ENCODE results near the gene ZBTB46.

ZBTB46 gene

DNA sequence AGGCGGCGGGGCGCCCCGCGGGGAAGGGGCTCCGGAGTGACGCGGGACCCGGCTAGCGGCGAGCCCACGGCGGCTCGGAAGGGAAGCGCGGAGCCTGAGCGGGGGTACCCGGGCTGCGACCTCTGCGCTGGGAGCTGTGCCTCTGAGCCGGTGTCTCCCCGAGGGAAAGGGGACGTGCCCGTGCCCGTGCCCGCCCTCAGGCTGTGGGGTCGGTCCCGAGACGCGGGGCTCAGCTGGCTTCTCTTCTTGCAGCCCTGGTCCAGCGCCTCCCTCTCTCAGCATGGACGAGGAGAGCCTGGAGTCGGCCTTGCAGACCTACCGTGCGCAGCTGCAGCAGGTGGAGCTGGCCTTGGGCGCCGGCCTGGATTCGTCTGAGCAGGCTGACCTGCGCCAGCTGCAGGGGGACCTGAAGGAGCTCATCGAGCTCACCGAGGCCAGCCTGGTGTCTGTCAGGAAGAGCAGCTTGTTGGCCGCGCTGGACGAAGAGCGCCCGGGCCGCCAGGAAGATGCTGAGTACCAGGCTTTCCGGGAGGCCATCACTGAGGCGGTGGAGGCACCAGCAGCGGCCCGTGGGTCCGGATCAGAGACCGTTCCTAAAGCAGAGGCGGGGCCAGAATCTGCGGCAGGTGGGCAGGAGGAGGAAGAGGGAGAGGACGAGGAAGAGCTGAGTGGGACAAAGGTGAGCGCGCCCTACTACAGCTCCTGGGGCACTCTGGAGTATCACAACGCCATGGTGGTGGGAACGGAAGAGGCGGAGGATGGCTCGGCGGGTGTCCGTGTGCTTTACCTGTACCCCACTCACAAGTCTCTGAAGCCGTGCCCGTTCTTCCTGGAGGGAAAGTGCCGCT, 122.5 kb downstream of the ZBTB46 start:
- TF ChIP-seq, protein P1, sequence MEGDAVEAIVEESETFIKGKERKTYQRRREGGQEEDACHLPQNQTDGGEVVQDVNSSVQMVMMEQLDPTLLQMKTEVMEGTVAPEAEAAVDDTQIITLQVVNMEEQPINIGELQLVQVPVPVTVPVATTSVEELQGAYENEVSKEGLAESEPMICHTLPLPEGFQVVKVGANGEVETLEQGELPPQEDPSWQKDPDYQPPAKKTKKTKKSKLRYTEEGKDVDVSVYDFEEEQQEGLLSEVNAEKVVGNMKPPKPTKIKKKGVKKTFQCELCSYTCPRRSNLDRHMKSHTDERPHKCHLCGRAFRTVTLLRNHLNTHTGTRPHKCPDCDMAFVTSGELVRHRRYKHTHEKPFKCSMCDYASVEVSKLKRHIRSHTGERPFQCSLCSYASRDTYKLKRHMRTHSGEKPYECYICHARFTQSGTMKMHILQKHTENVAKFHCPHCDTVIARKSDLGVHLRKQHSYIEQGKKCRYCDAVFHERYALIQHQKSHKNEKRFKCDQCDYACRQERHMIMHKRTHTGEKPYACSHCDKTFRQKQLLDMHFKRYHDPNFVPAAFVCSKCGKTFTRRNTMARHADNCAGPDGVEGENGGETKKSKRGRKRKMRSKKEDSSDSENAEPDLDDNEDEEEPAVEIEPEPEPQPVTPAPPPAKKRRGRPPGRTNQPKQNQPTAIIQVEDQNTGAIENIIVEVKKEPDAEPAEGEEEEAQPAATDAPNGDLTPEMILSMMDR (IDR thresholded peaks at IDR 0.05; ENCODE audit: low read depth, low read length): no peak
- Histone ChIP-seq H3K36me3 (peaks cover 82% of the 10 kb centered on the region), H3K9me3 (ENCODE audit: severe bottlenecking) (no peaks in the 10 kb centered on the region), H3K27me3 (ENCODE audit: insufficient read depth, low read depth, severe bottlenecking) (no peaks in the 10 kb centered on the region), H3K27ac (peak overlapping the region; percentile 94), H3K4me3 (ENCODE audit: low read depth, low read length) (peak overlapping the region; percentile 61)
- DNase-seq: peak; percentile 16

DNA sequence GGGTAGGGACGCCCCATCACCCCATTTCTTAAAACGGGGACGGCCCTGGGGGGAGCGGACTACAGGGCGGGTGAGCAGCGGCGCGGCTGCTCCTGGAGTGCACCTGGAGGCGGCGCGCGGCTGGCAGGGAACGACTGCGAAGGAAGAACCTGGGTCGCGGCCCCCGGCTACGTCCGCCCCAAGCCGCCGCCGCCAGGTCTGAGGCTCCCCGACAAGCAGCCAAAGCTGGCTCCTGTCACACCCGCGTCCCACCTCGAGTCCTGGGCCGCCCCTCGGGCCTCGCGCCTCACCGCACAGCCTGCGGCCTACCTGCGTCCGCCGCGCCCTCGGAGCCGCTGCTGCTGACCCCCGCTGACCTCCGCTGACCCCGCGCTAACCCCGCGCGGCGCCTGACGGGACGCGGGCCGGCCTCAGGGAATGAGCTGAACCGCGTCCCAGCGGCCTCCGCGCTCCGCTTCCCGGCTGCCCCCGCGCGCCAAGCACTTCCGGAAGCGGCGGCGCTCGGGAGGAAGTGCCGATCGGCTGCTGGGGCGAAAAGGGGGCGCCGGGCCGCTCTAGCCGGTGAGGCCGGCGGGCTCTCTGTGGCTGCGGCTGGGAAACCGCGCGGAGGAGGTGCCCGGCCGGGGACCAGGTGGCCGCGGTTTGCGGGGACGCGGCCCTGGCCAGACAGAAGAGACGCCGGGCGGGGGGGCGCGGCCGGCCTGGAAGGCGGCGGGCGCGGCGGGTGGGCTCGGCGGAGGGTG, 123.3 kb downstream of the ZBTB46 start, which contains the start of the genes ARFRP1 and ZGPAT:
ARFRP1 (minus strand) TSS at position 419 of the 743 bp plus-strand sequence. CDS start 885 bp downstream, outside the sequence.
ZGPAT (plus strand) TSS at position 482 of the 743 bp plus-strand sequence. CDS start 542 bp downstream, outside the sequence.
- Histone ChIP-seq H3K36me3 (peaks cover 76% of the 10 kb centered on the region), H3K4me3 (ENCODE audit: low read depth, low read length) (peak within 1 kb of the TSS; percentile 61), H3K9me3 (ENCODE audit: severe bottlenecking) (no peaks in the 10 kb centered on the region), H3K27me3 (ENCODE audit: insufficient read depth, low read depth, severe bottlenecking) (no peaks in the 10 kb centered on the region), H3K27ac (peak within 1 kb of the TSS; percentile 94)
- TF ChIP-seq, protein P1 (IDR thresholded peaks at IDR 0.05; ENCODE audit: low read depth, low read length): no peak
- peak; percentile 86 for DNase-seq

DNA sequence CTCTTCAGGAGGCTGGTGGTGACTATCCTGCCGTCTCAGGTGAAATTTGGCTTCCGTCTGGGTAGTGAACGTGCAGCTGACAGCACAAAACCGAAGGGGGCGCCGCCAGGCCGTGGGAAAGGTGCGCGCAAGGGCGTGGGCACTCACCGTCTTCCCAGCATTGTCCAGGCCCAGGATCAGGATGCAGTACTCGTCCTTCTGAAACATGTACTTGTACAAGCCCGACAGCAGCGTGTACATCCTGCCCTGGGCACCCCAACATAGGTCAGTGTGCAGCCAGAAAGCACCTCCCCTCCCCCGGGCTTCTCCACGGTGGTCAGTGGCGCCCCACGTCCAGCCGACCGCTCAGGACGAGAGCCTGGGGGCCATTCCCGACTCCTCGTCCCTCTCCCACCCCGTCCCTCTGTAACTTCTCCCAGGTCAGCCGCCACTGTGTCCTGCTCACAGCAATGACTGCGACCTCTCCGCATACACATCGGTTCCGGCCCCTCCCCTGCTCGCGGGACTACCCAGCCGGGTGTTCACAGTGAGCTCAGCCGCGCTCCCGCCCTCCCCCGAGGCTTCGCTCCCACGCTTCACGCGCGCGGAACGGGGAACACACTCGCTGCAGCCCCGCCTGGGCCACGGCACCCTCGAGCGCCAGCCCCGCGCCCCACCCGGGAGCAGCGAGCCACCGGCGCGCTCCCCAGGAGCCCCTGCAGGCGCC, 124.1 kb downstream of the ZBTB46 start:
- peak overlapping the region; percentile 61 for H3K4me3 ChIP-seq (ENCODE audit: low read depth, low read length)
- H3K27me3 ChIP-seq (ENCODE audit: insufficient read depth, low read depth, severe bottlenecking): no peaks in the 10 kb centered on the region
- H3K9me3 ChIP-seq (ENCODE audit: severe bottlenecking): no peaks in the 10 kb centered on the region
- H3K27ac ChIP-seq: peak overlapping the region; percentile 94
- DNase-seq: peak; percentile 80
- peaks cover 69% of the 10 kb centered on the region for H3K36me3 ChIP-seq
- TF ChIP-seq, protein P1 (IDR thresholded peaks at IDR 0.05; ENCODE audit: low read depth, low read length): peak; percentile 82

DNA sequence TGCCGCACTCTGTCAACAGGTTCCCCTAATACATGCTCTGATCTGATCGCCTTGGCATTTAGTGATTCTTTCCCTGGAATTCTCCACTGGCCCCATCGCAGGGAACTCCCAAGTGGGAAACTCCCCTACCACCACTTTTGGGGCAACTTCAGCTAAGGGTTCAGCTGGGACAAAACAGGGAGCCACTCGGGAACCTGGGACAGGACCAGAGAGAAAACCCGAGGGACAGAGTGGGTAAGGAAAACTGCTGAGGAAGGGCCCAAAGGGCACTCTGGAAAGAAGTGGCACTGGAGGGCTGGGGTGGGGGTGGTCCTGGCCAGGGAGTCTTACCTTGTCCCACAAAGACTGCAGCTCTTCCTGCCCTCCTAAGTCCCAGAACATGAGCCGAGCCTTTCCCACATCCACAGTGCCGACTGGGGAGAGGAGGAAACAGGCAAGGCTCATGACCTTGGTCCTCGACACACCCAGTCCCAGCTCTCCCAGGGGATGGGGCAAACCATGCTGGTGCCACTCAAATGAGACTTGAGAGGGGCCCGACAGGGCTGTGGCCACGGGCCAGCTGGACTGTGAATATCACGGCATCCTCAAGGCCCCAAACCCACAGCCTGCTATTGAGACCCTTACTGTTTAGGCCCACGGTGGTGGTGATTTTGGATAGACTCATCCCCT, 124.9 kb downstream of the ZBTB46 start:
- TF ChIP-seq, protein P1 (IDR thresholded peaks at IDR 0.05; ENCODE audit: low read depth, low read length): no peak

More for the DNA sequence above, 124.9 kb downstream of the ZBTB46 start:
- no peak overlapping the region for H3K4me3 ChIP-seq (ENCODE audit: low read depth, low read length)
- no peaks in the 10 kb centered on the region for H3K9me3 ChIP-seq (ENCODE audit: severe bottlenecking)
- peaks cover 60% of the 10 kb centered on the region for H3K36me3 ChIP-seq
- no peak overlapping the region for H3K27ac ChIP-seq
- no peak for DNase-seq
- H3K27me3 ChIP-seq (ENCODE audit: insufficient read depth, low read depth, severe bottlenecking): no peaks in the 10 kb centered on the region

All from WERI-Rb-1 (cell line).